SK-N-SH (cell line): ENCODE data around the gene IGF2BP2.

ENCODE experiments used
- CTCF ChIP-seq: fragments of 200-600 bp; sonication (generic); IDR thresholded peaks from 2 replicates; pipeline ENCODE4 v1.6.1; 2017; ENCODE audit warnings: antibody characterized with exemption, mild to moderate bottlenecking, moderate library complexity
- FOXJ3 ChIP-seq: sonication (generic); formaldehyde crosslinking; IDR thresholded peaks from 2 replicates; pipeline ENCODE4 v1.5.1; 2020; ENCODE audit warnings: mild to moderate bottlenecking, missing genetic modification reagents
- GABPA ChIP-seq: IDR thresholded peaks from 2 replicates; pipeline ENCODE4 v1.4.0; 2012; ENCODE audit warnings: low read depth, mild to moderate bottlenecking
- JUND ChIP-seq: IDR thresholded peaks from 2 replicates; pipeline ENCODE4 v1.4.0; 2012
- MAX ChIP-seq: IDR thresholded peaks from 2 replicates; pipeline ENCODE4 v1.4.0; 2012; ENCODE audit warnings: low read depth
- NFIC ChIP-seq: IDR thresholded peaks from 2 replicates; pipeline ENCODE4 v1.4.0; 2012; ENCODE audit warnings: borderline replicate concordance
- POLR2AphosphoS5 ChIP-seq: IDR thresholded peaks from 2 replicates; pipeline ENCODE4 v1.6.1; 2012; ENCODE audit warnings: low read depth, low read length
- REST ChIP-seq: IDR thresholded peaks from 2 replicates; pipeline ENCODE4 v1.6.1; 2012; ENCODE audit warnings: mild to moderate bottlenecking, low read depth, low read length, moderate library complexity
- RFX5 ChIP-seq: IDR thresholded peaks from 2 replicates; pipeline ENCODE4 v1.6.1; 2012; ENCODE audit warnings: mild to moderate bottlenecking, improper control_type of control experiment, low read length
- SMC3 ChIP-seq: IDR thresholded peaks from 2 replicates; pipeline ENCODE4 v1.6.1; 2012; ENCODE audit warnings: low read depth, low read length, improper control_type of control experiment
- TAF1 ChIP-seq: IDR thresholded peaks from 2 replicates; pipeline ENCODE4 v1.6.1; 2012; ENCODE audit warnings: low read depth, mild to moderate bottlenecking, low read length, moderate library complexity, borderline replicate concordance

DNA sequence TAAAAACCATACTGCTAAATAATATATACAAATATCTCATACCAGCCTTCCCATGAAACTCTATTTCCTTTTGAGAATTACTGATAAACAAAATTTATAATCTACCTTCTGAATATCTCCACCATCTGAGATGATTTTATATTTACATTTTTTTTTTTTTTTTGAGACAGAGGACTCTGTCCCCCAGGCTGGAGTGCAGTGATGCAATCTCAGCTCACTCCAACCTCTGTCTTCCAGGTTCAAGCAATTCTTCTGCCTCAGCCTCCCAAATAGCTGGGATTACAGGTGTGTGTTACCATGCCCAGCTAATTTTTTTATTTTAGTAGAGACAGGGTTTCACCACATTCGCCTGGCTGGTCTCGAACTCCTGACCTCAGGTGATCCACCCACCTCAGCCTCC, 42.8 kb upstream of the IGF2BP2 start:
- no peak for TF ChIP-seq CTCF
- TF ChIP-seq POLR2AphosphoS5 = no peak
- no peak for TF ChIP-seq FOXJ3 (CRISPR knock-in tag)
- no peak for TF ChIP-seq SMC3
- no peak for TF ChIP-seq TAF1
- no peak for TF ChIP-seq MAX
- TF ChIP-seq REST = no peak
- TF ChIP-seq NFIC = no peak
- TF ChIP-seq GABPA = no peak
- no peak for TF ChIP-seq RFX5
- no peak for TF ChIP-seq JUND
